ENCODE measurements around the gene NSUN6. TPM values are rescaled to one million over a fixed set of nuclear protein-coding genes. Genes with fewer than 3 reads are reported as not detected.

Gene NSUN6
- polyA plus RNA-seq, 1 donor (not counting 4 experiments of a cell fraction or from before 2014, with no cell fraction given): 9.8 TPM

DNA sequence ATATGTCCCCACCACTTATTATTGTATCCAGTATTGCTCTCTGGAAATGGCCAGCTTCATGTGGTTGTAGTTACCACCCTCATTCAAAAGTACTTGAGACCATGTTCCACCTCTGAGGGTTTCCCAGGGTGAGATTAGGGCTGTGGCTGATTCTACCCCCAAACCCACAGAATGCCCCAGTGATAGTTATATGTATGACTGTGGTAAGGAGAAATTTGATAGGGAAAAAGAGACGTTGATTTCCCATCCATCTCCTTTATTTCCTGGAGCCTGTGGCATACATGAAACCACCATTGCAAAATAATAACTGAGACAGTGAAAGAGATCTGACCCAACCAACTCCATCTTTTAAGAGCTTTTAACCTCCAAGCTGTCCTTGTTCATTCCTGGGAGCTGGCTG lies 33.0 kb upstream of the NSUN6 start:
- DNase-seq (ENCODE audit: low read depth, low spot score) (no peak), FAIRE-seq (no peak)
- H3K79me2 ChIP-seq (ENCODE audit: control insufficient read depth, insufficient read depth, low read length): no peaks in the 10 kb centered on the region
- H3K36me3 ChIP-seq (ENCODE audit: control insufficient read depth in 2 of 2, extremely low read depth in 1 of 2, insufficient read depth in 2 of 2, low read length in 2 of 2): no peaks in the 10 kb centered on the region
- no peaks in the 10 kb centered on the region for H4K20me1 ChIP-seq (ENCODE audit: control insufficient read depth, extremely low read depth, insufficient read depth, low read length)
- dilution Hi-C loops (cut with MboI; ENCODE audit: extremely low pct_ligation_motif_present, low sequenced_read_pairs): no loop called here
- no peaks in the 10 kb centered on the region for H3K27me3 ChIP-seq (ENCODE audit: control insufficient read depth, extremely low read depth, insufficient read depth, low read length)
- H2AFZ ChIP-seq (ENCODE audit: control insufficient read depth, low read length): no peak overlapping the region
- H3K9me1 ChIP-seq (ENCODE audit: control insufficient read depth, extremely low read depth, insufficient read depth, low read length): no peaks in the 10 kb centered on the region
- H3K4me3 ChIP-seq (ENCODE audit: control insufficient read depth in 2 of 3, extremely low read depth in 1 of 3, insufficient read depth in 2 of 3, low read depth in 1 of 3, low read length in 3 of 3): no peak overlapping the region
- H3K27ac ChIP-seq (ENCODE audit: control insufficient read depth, insufficient read depth, low read length): no peak overlapping the region
- peaks cover 31% of the 10 kb centered on the region for H3K4me1 ChIP-seq (ENCODE audit: control insufficient read depth, extremely low read depth, insufficient read depth, low read length)
- no peaks in the 10 kb centered on the region for H3K9me3 ChIP-seq (ENCODE audit: control insufficient read depth, low read depth, low read length)
- TF ChIP-seq, protein P1, sequence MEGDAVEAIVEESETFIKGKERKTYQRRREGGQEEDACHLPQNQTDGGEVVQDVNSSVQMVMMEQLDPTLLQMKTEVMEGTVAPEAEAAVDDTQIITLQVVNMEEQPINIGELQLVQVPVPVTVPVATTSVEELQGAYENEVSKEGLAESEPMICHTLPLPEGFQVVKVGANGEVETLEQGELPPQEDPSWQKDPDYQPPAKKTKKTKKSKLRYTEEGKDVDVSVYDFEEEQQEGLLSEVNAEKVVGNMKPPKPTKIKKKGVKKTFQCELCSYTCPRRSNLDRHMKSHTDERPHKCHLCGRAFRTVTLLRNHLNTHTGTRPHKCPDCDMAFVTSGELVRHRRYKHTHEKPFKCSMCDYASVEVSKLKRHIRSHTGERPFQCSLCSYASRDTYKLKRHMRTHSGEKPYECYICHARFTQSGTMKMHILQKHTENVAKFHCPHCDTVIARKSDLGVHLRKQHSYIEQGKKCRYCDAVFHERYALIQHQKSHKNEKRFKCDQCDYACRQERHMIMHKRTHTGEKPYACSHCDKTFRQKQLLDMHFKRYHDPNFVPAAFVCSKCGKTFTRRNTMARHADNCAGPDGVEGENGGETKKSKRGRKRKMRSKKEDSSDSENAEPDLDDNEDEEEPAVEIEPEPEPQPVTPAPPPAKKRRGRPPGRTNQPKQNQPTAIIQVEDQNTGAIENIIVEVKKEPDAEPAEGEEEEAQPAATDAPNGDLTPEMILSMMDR (optimal IDR thresholded peaks at IDR 0.05 in 1 of 3, IDR thresholded peaks at IDR 0.05 in 1 of 3, conservative IDR thresholded peaks at IDR 0.05 in 1 of 3; ENCODE audit: extremely low read depth in 1 of 3, insufficient read depth in 2 of 3, low read length in 3 of 3): no peak
- no peak for TF ChIP-seq EZH2 (IDR thresholded peaks at IDR 0.05; ENCODE audit: low read length)
- no peak overlapping the region for H3K4me2 ChIP-seq (ENCODE audit: control insufficient read depth, extremely low read depth, insufficient read depth, low read depth, low read length)
- no peak overlapping the region for H3K9ac ChIP-seq (ENCODE audit: control insufficient read depth, extremely low read depth, insufficient read depth, low read length)

DNA sequence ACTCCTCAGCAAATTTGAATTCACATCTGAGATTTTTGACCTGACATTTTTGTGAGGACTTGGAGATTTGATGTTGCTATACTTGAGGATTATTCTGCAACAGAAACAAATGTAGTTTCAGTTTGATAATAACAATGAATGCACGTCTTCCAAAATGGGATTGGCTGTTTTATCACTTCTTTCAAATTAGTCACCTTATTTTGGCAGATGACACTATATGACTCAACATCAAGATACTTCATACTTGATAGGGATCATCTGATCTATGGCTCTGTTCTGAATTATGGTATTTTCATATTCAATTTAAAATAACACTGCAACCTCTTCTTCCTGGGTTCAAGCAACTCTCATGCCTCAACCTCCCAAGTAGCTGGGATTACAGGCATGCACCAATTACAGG lies 32.0 kb upstream of the NSUN6 start:
- DNase-seq (ENCODE audit: low read depth, low spot score) (no peak), FAIRE-seq (peak; percentile 76)
- no peaks in the 10 kb centered on the region for H3K79me2 ChIP-seq (ENCODE audit: control insufficient read depth, insufficient read depth, low read length)
- no peaks in the 10 kb centered on the region for H3K27me3 ChIP-seq (ENCODE audit: control insufficient read depth, extremely low read depth, insufficient read depth, low read length)
- H4K20me1 ChIP-seq (ENCODE audit: control insufficient read depth, extremely low read depth, insufficient read depth, low read length): no peaks in the 10 kb centered on the region
- dilution Hi-C loops (cut with MboI; ENCODE audit: extremely low pct_ligation_motif_present, low sequenced_read_pairs): no loop called here
- peak overlapping the region in 2 of 3 experiments; percentile 16 to 38 for H3K4me3 ChIP-seq (ENCODE audit: control insufficient read depth in 2 of 3, extremely low read depth in 1 of 3, insufficient read depth in 2 of 3, low read depth in 1 of 3, low read length in 3 of 3)
- H3K9me3 ChIP-seq (ENCODE audit: control insufficient read depth, low read depth, low read length): no peaks in the 10 kb centered on the region
- no peaks in the 10 kb centered on the region for H3K36me3 ChIP-seq (ENCODE audit: control insufficient read depth in 2 of 2, extremely low read depth in 1 of 2, insufficient read depth in 2 of 2, low read length in 2 of 2)
- H2AFZ ChIP-seq (ENCODE audit: control insufficient read depth, low read length): no peak overlapping the region
- H3K27ac ChIP-seq (ENCODE audit: control insufficient read depth, insufficient read depth, low read length): peak overlapping the region; percentile 83
- no peaks in the 10 kb centered on the region for H3K9me1 ChIP-seq (ENCODE audit: control insufficient read depth, extremely low read depth, insufficient read depth, low read length)
- peak overlapping the region; percentile 40 for H3K9ac ChIP-seq (ENCODE audit: control insufficient read depth, extremely low read depth, insufficient read depth, low read length)
- TF ChIP-seq, protein P1 (optimal IDR thresholded peaks at IDR 0.05 in 1 of 3, IDR thresholded peaks at IDR 0.05 in 1 of 3, conservative IDR thresholded peaks at IDR 0.05 in 1 of 3; ENCODE audit: extremely low read depth in 1 of 3, insufficient read depth in 2 of 3, low read length in 3 of 3): no peak
- no peak for TF ChIP-seq EZH2 (IDR thresholded peaks at IDR 0.05; ENCODE audit: low read length)
- peak overlapping the region; percentile 69 for H3K4me2 ChIP-seq (ENCODE audit: control insufficient read depth, extremely low read depth, insufficient read depth, low read depth, low read length)
- H3K4me1 ChIP-seq (ENCODE audit: control insufficient read depth, extremely low read depth, insufficient read depth, low read length): peaks cover 31% of the 10 kb centered on the region
